Activated T-cell treated with anti-CD3 and anti-CD28 coated beads for 1 hour (primary cell): Measurements from ENCODE around the gene THBS2.

Source experiments
- DNase-seq: peaks from one replicate; pipeline ENCODE4 v3.0.0-alpha.2; 2020; ENCODE audit warnings: low read depth

The THBS2 gene

DNA sequence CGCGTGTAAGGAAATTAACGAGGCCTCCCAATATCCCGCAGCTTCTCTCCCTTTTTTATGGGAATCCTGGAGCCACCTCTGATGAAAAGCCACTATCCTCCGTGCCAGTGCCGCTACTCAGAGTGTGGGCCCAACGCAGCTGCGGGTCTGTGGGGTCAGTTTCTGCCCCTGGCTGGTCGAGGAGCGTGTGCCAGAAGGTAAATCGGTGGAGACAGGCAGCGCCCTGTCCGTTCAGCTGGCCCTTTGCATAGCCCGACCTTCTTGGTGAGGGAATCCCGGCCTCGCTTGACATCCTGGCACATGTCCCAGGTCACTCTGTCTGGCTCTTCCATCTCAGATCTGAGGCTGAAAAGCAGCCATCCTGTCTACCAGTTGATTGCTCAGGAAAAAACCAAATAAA lies 4.6 kb downstream of the THBS2 start:
- DNase-seq, result no peak

GRCh38 chr6:169248521-169248971 lies 5.1 kb downstream of the THBS2 start:
- no peak for DNase-seq

DNA sequence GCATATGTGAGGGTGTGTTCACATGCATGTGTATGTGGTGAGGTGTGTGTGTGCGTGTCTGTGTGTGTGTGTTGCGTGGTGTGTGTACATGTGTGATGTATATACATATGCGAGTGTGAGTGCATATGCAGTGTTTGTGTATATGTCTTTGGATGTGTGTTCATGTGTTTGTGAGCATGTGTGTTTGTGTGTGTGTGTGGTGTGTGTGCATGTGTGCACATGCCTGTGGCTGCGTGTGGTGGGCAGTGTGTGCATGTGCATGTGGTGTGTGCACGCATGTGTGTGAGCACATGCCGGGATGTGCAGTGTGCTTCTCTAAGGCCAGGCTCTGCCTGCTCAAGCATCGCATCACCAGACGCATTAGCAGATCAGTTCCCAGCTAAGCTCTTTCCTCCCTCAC lies 5.7 kb downstream of the THBS2 start:
- DNase-seq, result no peak

DNA sequence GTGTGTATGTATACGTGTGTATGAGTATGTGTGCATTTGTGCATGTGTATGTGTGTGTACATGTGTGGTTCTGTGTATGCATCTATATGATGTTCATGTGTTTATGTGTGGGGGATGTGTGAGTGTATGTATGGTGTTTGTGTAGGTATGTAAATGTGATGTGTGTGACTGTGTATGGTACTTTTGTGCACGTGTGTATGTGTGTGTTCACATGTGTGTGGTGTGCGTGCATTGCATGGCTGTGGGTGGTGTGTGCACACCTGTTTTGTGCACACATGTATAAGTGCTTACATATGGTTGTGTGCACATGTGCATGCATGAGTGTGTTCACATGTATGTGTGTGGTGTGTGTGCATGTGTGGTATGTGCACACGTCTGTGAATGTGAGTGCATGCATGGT lies 6.2 kb downstream of the THBS2 start:
- DNase-seq, result no peak

DNA sequence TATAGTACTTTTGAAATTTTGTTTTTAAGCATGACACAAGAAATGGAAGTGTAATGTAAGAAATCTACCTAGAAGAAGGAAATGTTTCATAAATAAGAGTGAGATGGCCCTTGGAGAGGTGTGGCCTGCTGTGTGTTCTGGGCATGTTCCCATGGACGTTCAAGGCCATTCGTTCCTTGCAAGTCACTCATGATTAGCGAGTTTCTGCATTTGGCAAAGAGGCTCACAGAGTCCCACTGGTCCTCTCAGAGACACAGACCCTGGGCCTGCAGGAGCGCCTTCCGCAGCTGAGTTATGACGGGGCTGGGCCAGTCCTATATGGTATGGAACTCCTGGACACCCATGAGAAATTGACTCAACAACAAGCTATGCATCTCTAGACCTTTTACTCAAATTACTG lies 7.2 kb downstream of the THBS2 start:
- no peak for DNase-seq

GRCh38 chr6:169244684-169245383 lies 8.8 kb downstream of the THBS2 start:
- no peak for DNase-seq

- DNase-seq, result no peak
Measured at GRCh38 chr6:169243661-169244060, 10.0 kb downstream of the THBS2 start.

GRCh38 chr6:169243186-169243585 lies 10.5 kb downstream of the THBS2 start:
- DNase-seq, result no peak

DNA sequence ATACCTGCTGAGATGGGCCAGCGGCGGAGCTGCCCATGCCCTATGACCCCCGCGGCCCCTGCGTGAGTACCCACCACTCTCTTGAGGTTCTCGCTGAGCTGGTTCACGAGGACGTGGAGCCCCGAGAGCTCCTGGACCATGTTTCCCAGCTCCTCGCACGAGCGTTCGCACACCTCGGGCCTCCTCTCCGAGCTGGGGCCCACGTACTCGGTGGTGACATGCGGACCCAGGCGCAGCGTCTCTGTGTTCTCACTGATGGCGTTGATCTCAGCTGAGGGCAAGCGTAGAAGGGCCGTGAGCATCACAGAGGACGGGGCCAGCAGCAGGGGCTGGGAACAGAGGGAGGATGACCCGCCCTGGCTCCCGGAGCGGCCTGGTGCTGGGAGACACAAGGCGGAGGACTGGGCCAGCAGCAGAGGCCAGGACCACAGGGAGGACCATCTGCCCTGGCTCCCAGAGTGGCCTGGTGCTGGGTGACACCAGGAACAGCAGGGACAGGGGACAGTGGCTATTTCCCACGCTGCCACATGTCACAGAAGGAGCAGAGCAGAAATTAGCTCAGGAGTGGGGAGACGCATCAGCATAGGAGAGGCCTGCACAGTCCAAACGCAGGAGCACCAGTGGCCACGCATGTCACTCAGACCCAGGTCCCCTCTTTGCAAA lies 11.8 kb downstream of the THBS2 start:
- DNase-seq, result no peak

DNA sequence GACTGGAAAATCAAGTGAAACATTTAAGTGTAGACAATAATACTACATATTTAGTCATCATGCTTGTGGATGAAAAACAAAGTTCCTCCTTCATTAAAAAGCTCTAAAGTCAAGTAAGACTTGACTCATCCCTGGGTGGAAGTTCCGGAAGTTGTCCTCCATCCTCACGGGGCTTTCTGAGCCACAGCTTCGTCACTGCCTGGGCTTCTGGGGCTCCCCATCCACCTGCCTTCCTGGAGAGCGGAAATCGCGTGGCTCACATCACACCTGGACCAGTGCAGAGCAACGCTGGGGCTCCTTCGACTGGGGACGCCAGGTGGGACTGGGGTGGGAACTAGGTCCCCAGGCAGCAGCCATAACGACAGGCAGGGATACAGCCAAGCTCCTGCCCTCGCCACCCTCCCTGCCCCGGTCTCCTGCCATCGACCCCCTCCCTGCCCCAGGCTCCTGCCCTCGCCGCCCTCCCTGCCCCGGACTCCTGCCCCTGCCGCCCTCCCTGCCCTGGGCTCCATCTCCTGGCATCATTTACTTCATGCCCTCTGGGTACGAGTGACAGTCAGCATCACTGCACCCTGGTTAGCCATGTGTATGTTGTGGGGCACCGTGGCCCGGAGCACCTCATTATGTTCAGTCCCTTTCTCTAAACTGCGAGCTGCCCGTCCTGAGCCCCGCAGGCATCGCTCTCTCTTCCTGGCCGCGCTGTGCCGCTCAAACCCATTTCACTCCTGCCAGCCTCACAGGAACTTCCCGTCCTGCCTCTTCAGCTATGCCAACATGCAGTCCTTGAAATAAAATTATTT lies 12.9 kb downstream of the THBS2 start:
- DNase-seq, result no peak

DNA sequence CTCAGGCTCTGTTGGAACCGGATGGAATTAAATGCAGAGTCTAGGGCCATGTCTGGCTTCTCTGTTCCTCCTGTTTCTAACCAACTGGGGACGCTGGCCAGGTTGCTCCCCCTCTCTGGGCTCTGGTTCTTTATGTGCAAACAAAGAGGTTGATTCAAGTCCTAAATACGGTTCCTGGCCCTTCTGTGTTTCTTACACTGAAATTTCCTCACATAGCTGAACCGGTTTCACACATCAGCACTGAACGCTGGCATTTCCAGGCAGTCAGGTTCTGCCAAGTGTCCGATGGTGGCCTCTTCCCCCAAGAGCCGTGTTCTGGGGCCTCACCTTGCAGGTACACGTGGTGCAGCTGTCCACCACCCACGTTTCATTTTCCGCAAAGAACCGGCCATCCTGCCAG lies 13.5 kb downstream of the THBS2 start:
- no peak for DNase-seq

DNA sequence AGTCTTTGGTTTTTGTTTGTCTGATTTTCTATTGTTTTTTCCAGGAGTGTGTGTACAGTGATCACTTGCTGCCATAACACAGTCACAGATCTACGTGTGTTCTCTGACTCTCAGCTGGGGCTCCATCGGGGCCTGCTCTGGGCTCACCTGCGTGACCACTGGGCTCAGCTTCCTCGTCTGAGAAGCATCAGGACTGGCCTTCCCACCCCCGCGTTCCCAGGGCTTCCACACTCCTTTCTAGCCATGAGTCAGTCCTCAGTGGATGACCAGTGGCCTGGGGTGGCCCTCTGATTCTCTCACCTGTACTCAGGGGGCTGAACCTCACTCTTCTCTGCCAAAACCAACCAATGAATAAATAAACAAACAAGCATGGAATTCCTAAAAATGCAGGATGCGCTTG lies 14.5 kb downstream of the THBS2 start:
- DNase-seq, result no peak

GRCh38 chr6:169238766-169239165 lies 14.9 kb downstream of the THBS2 start:
- DNase-seq, result no peak

- DNase-seq, result no peak
Measured at GRCh38 chr6:169237496-169238134, 16.0 kb downstream of the THBS2 start.

- no peak for DNase-seq
Measured at GRCh38 chr6:169236988-169237387, 16.7 kb downstream of the THBS2 start.

DNA sequence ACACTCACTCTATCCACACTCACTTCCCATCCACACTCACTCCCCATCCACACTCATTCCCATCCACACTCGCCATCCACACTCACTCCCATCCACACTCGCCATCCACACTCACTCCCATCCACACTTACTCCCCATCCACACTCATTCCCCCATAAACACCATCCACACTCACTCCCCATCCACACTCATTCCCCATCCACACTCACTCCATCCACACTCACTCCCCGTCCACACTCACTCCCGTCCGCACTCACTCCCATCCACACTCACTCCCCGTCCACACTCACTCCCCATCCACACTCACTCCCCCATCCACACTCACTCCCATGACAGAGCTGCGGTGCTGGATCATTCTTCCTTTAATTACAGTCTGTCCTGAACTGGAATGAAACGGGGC lies 17.1 kb downstream of the THBS2 start:
- no peak for DNase-seq

DNA sequence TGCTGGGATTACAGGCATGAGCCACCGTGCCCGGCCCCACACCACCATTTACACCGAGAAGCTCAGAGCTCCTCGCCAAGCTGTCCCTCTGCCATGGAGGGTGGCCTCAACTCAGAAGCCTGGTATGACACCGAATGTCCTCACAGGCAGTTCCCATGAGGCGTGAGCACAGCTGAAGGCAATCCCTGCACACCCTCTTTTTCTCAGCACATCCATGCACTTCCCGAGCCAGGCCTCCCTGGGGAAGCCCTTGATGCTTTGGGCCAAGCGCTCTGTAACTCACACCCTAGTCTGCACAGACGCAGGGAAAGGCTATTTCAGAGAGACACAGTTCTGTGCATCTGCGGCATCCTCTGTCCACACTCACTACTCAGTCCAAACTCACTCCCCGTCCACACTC lies 18.4 kb downstream of the THBS2 start:
- no peak for DNase-seq

DNA sequence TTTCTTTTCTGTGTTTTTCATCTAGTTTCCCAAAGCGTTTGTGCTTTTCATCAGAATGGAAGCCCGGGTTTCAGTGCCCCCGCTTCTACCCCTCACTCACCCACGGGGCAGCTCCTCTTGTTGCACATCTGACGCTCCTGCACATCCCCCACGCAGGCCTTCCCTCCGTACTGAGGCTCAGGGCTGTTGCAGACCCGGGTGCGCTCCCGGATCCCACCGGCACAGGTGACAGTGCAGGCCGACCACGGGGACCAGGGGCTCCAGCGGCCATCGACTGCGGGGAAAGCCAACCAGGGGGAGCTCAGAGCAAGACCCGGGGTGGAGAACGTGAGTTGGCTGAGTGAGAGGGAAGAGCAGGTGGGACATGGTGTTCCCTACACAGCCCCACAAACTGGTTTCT lies 19.0 kb downstream of the THBS2 start:
- DNase-seq, result no peak

DNA sequence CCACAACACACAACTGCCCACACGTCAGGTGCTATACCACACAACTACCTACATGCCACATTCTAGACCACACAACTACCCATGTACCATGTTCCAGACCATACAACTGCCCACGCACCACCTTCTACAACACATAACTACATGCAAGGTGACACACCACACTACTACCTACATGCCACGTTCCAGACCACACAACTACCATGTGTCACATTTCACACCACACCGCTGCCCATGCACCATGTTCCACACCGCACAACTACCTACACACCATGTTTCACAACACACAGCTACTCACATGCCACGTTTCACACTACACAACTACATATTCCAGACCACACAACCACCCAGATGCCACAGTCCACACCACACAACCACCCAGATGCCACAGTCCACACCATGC lies 19.8 kb downstream of the THBS2 start:
- no peak for DNase-seq

DNA sequence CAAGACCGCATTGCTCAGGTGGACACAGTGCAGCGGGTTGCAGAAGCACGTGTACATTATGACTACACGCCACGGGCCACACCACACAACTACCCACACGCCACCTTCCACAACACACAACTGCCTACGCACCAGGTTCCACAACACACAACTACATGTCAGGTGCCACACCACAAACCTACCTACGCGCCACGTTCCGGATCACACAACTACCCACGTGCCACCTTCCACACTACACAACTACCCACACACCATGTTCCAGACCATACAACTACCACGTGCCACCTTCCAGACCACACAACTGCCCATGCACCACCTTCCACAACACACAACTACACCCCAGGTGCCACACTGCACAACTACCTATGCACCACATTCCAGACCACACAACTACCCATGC lies 20.5 kb downstream of the THBS2 start:
- no peak for DNase-seq

DNA sequence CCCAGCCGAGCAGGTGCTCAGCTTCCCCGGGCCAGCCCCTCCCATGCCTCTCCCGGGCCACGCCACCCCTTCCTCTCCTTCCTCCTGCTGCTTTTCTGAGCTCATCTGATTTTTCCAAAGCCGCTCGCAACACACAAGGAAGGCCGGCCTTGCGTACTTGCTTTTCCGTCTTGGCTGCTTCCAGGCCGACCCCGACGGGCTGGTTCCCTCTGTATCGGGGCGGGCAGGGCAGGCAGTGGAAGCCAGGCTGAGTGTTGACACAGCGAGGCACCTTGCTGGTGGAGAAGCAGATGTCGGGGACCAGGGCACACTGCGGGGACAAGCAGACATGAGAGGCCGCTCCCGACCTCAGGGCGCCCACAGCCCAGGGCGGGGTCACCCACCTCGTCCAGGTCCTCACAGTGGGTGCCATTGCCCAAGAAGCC lies 21.1 kb downstream of the THBS2 start:
- DNase-seq, result no peak

DNA sequence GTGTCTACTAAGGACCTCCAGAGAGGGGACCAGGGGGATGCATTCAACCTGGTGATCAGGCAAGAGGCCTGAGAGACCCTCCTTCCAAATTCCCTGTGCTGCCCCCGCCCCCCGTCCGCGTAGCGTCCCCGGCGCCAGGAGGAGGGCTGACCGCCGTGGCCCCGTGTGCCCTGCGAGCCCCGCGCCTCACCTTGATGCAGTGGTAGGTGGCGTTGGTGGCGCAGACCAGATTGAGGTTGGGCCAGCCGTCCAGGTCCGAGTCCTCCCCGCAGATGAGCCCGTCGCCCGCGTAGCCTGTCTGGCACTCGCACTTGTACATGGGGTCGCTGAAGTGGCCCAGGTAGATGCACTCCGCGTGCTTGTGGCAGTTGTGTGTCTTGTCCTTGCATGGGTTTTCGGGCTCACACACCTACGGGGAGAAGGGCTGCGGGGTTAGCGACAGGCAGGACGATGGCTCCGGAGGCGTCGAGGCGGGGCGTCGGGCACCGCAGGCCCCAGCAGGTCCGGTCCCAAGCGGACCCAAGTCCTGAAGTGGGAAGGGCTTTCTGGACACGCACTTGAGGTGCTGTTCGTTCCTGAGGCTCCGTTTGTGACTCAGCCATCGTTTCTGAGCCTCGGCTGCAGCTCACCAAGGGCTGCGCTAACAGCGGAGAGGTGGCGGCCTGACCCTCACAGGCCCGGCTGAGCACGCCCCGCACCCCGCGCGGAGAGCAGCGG lies 21.7 kb downstream of the THBS2 start:
- no peak for DNase-seq
